ENCODE results near the gene FGF8.

The FGF8 gene

GRCh38 chr10:101732096-101732495 is 43.8 kb downstream of the FGF8 start:
- no peak overlapping the region for H3K4me3 ChIP-seq (ENCODE audit: low read depth, low read length)
- no peak for TF ChIP-seq MYC (IDR thresholded peaks at IDR 0.05; ENCODE audit: low read depth, low read length)
- no peak for TF ChIP-seq CTCF (IDR thresholded peaks at IDR 0.05; ENCODE audit: low read depth, low read length)
- TF ChIP-seq POLR2A (IDR thresholded peaks at IDR 0.05; ENCODE audit: extremely low read depth, insufficient read length): no peak
- TF ChIP-seq MAX (IDR thresholded peaks at IDR 0.05; ENCODE audit: low read depth, low read length): no peak
- no peak for DNase-seq (ENCODE audit: low read depth)

DNA sequence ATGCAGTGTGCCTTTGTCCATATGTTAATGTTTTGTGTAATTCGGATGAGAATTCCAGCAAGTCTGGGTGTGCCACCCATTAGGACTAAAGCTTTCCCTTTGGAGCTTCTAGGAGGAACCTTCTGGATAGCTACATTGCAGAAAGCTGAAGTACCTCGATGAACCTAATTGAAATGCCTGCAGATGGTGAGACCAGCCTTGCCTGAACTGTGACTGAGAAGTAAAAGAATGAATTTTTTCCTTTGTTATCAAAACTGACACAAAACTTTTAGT is 49.9 kb downstream of the FGF8 start:
- DNase-seq (ENCODE audit: low read depth): no peak
- no peak for TF ChIP-seq CTCF (IDR thresholded peaks at IDR 0.05; ENCODE audit: low read depth, low read length)
- TF ChIP-seq POLR2A (IDR thresholded peaks at IDR 0.05; ENCODE audit: extremely low read depth, insufficient read length): no peak
- no peak for TF ChIP-seq MYC (IDR thresholded peaks at IDR 0.05; ENCODE audit: low read depth, low read length)
- no peak for TF ChIP-seq MAX (IDR thresholded peaks at IDR 0.05; ENCODE audit: low read depth, low read length)

DNA sequence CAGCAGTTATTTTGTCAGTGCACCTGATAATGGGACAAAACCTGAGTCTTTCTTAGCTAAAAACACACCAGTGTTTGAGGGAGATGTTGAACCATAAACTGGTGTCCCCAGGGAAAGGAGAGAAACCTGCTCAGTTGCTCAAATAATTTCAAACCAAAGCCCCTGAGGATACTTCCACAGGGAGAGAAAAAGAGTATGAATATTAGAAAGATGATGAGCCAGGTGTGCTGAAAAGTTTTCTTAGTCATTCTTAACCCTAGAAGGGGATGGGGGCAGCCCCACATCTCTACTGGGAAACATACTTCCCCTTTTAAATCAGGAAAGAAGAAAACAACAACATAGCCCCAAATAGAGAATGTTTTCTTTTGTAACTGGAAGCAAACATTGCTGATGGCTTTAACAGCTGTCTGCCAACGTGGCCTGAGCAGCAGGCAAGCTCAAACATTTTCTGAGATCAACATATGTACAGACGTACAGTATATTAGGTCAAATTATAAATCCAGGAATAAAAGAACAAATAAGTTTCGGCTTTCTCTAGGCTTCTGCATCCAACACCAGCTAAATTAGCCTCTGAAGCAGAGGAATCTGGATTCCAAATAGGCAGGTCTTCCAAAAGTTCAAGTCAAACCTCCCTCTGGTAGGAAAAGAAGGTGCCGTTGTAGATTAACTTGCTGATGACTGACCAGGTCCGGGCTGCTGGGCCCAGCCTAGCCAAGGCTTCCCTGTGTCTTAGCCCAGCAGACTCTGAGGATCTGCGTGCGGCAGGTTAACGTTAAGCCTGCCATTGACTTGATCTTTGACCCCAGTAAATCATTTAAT is 50.4 kb downstream of the FGF8 start:
- DNase-seq (ENCODE audit: low read depth): no peak
- TF ChIP-seq MAX (IDR thresholded peaks at IDR 0.05; ENCODE audit: low read depth, low read length) (no peak), POLR2A (IDR thresholded peaks at IDR 0.05; ENCODE audit: extremely low read depth, insufficient read length) (no peak), CTCF (IDR thresholded peaks at IDR 0.05; ENCODE audit: low read depth, low read length) (no peak), MYC (IDR thresholded peaks at IDR 0.05; ENCODE audit: low read depth, low read length) (no peak)
- no peak overlapping the region for H3K4me3 ChIP-seq (ENCODE audit: low read depth, low read length)

More for the DNA sequence above, 49.9 kb downstream of the FGF8 start:
- no peak overlapping the region for H3K4me3 ChIP-seq (ENCODE audit: low read depth, low read length)

GRCh38 chr10:101724446-101724845 is 51.5 kb downstream of the FGF8 start:
- no peak overlapping the region for H3K4me3 ChIP-seq (ENCODE audit: low read depth, low read length)
- TF ChIP-seq POLR2A (IDR thresholded peaks at IDR 0.05; ENCODE audit: extremely low read depth, insufficient read length) (no peak), MYC (IDR thresholded peaks at IDR 0.05; ENCODE audit: low read depth, low read length) (no peak), CTCF (IDR thresholded peaks at IDR 0.05; ENCODE audit: low read depth, low read length) (no peak), MAX (IDR thresholded peaks at IDR 0.05; ENCODE audit: low read depth, low read length) (no peak)
- DNase-seq (ENCODE audit: low read depth): no peak

DNA sequence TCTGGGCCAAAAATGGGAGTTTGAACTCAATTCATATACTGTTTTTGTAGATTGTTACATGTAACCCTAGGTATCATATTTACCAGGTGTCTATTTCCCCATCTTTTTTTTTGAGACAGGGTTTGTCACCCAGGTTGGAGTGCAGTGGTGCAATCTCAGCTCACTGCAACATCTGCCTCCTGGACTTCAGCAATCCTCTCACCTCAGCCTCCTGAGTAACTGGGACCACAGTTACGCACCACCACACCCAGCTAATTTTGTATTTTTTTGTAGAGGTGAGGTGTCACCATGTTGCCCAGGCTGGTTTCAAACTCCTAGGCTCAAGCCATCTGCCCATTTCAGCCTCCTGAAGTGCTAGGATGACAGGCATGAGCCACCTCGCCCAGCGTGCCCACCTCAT is 52.7 kb downstream of the FGF8 start:
- no peak for DNase-seq (ENCODE audit: low read depth)
- TF ChIP-seq MAX (IDR thresholded peaks at IDR 0.05; ENCODE audit: low read depth, low read length) (no peak), MYC (IDR thresholded peaks at IDR 0.05; ENCODE audit: low read depth, low read length) (no peak), POLR2A (IDR thresholded peaks at IDR 0.05; ENCODE audit: extremely low read depth, insufficient read length) (no peak), CTCF (IDR thresholded peaks at IDR 0.05; ENCODE audit: low read depth, low read length) (no peak)
- no peak overlapping the region for H3K4me3 ChIP-seq (ENCODE audit: low read depth, low read length)

Data from NB4 (cell line).